H9 (cell line): ENCODE measurements around the gene F10. TPM values are rescaled to one million over a fixed set of nuclear protein-coding genes. Genes with fewer than 3 reads are reported as not detected.

Experiments
- DNase-seq: peaks from one replicate; pipeline ENCODE4 v3.0.0-alpha.2; 2017
- H2AFZ ChIP-seq: one replicate; pipeline ENCODE4 v1.6.1; 2013; ENCODE audit warnings: mild to moderate bottlenecking, low read length, control low read depth, moderate library complexity
- H2AK5ac ChIP-seq: 2 replicates; pipeline ENCODE4 v1.6.1; 2013; ENCODE audit warnings: low read length, control low read depth, mixed read lengths; ENCODE audit not compliant: insufficient read length
- H2BK120ac ChIP-seq: one replicate; pipeline ENCODE4 v1.6.1; 2013; ENCODE audit warnings: low read depth, mild to moderate bottlenecking, low read length, control low read depth, inconsistent platforms; ENCODE audit not compliant: poor library complexity, severe bottlenecking
- H2BK12ac ChIP-seq: 2 replicates; pipeline ENCODE4 v1.6.1; 2013; ENCODE audit warnings: low read length, control low read depth, mixed read lengths, low read depth; ENCODE audit not compliant: insufficient read length
- H2BK15ac ChIP-seq: 2 replicates; pipeline ENCODE4 v1.6.1; 2013; ENCODE audit warnings: low read depth, low read length, control low read depth
- H2BK20ac ChIP-seq: one replicate; pipeline ENCODE4 v1.6.1; 2013; ENCODE audit warnings: low read depth, mild to moderate bottlenecking, low read length, control low read depth, inconsistent platforms; ENCODE audit not compliant: poor library complexity, severe bottlenecking
- H2BK5ac ChIP-seq: 2 replicates; pipeline ENCODE4 v1.6.1; 2013; ENCODE audit warnings: low read length, control low read depth, mixed read lengths; ENCODE audit not compliant: insufficient read length
- H3K14ac ChIP-seq: 2 replicates; pipeline ENCODE4 v1.6.1; 2013; ENCODE audit warnings: low read length, control low read depth; ENCODE audit not compliant: insufficient read depth
- H3K18ac ChIP-seq: 2 replicates; pipeline ENCODE4 v1.6.1; 2013; ENCODE audit warnings: low read depth, mild to moderate bottlenecking, mixed read lengths, low read length, control low read depth; ENCODE audit not compliant: insufficient read length
- H3K23ac ChIP-seq: 2 replicates; pipeline ENCODE4 v1.6.1; 2013; ENCODE audit warnings: low read length, control low read depth, mixed read lengths, low read depth; ENCODE audit not compliant: insufficient read length
- H3K23me2 ChIP-seq: 2 replicates; pipeline ENCODE4 v1.6.1; 2013; ENCODE audit warnings: low read depth, mild to moderate bottlenecking, mixed read lengths, low read length, control low read depth; ENCODE audit not compliant: insufficient read length, poor library complexity, severe bottlenecking
- H3K27ac ChIP-seq: 2 replicates; pipeline ENCODE4 v1.5.1; 2013; ENCODE audit warnings: low read length, control low read depth, mixed read lengths, low read depth; ENCODE audit not compliant: insufficient read length
- H3K27me3 ChIP-seq: 2 replicates; pipeline ENCODE4 v1.6.1; 2013; ENCODE audit warnings: low read length, control low read depth, inconsistent platforms; ENCODE audit not compliant: insufficient read depth
- H3K4ac ChIP-seq: 2 replicates; pipeline ENCODE4 v1.6.1; 2013; ENCODE audit warnings: low read depth, mild to moderate bottlenecking, control low read depth, inconsistent platforms, low read length, moderate library complexity
- H3K4me1 ChIP-seq: 2 replicates; pipeline ENCODE4 v1.6.1; 2013; ENCODE audit warnings: low read length, control low read depth, inconsistent platforms; ENCODE audit not compliant: insufficient read depth
- H3K4me2 ChIP-seq: 2 replicates; pipeline ENCODE4 v1.6.1; 2013; ENCODE audit warnings: low read length, control low read depth, mixed read lengths; ENCODE audit not compliant: insufficient read length, insufficient read depth
- H3K56ac ChIP-seq: 2 replicates; pipeline ENCODE4 v1.6.1; 2013; ENCODE audit warnings: low read depth, mild to moderate bottlenecking, mixed read lengths, low read length, control low read depth; ENCODE audit not compliant: insufficient read length
- H3K79me1 ChIP-seq: 2 replicates; pipeline ENCODE4 v1.6.1; 2013; ENCODE audit warnings: low read depth, mild to moderate bottlenecking, moderate library complexity, low read length, control low read depth, inconsistent platforms; ENCODE audit not compliant: insufficient read depth, poor library complexity, severe bottlenecking
- H3K79me2 ChIP-seq: 2 replicates; pipeline ENCODE4 v1.6.1; 2013; ENCODE audit warnings: low read length, control low read depth, inconsistent platforms; ENCODE audit not compliant: insufficient read depth
- H3K9ac ChIP-seq: 2 replicates; pipeline ENCODE4 v1.6.1; 2013; ENCODE audit warnings: low read length, control low read depth, mixed read lengths; ENCODE audit not compliant: insufficient read length; ENCODE audit errors: extremely low read depth
- H3K9me3 ChIP-seq: one replicate; pipeline ENCODE4 v1.6.1; 2013; ENCODE audit warnings: low read depth, low read length, inconsistent platforms; ENCODE audit not compliant: control insufficient read depth
- H3T11ph ChIP-seq: one replicate; pipeline ENCODE4 v1.6.1; 2013; ENCODE audit warnings: mild to moderate bottlenecking, low read length, control low read depth, inconsistent platforms
- H4K20me1 ChIP-seq: one replicate; pipeline ENCODE4 v1.6.1; 2013; ENCODE audit not compliant: control insufficient read depth, insufficient read length, insufficient read depth
- H4K5ac ChIP-seq: 2 replicates; pipeline ENCODE4 v1.6.1; 2013; ENCODE audit warnings: low read depth, mild to moderate bottlenecking, mixed read lengths, low read length, control low read depth; ENCODE audit not compliant: insufficient read length
- H4K8ac ChIP-seq: replicated peaks from 2 replicates; pipeline ENCODE4 v1.6.1; 2013; ENCODE audit warnings: low read length, control low read depth, mixed read lengths, low read depth; ENCODE audit not compliant: insufficient read length
- H4K91ac ChIP-seq: 2 replicates; pipeline ENCODE4 v1.6.1; 2013; ENCODE audit warnings: low read depth, mild to moderate bottlenecking, moderate library complexity, mixed read lengths, low read length, control low read depth; ENCODE audit not compliant: insufficient read length
- H3K27ac Mint-ChIP-seq, 3 experiments: 2 replicates in 2 of 3; 3 replicates in 1 of 3; pipeline ENCODE4 v1.8.0; 2020 to 2021; ENCODE audit warnings: mixed read lengths in 3 of 3, mild to moderate bottlenecking in 1 of 3, moderate library complexity in 1 of 3
- H3K27me3 Mint-ChIP-seq: 2 replicates; pipeline ENCODE4 v1.8.0; 2021; ENCODE audit warnings: low read depth, mild to moderate bottlenecking, moderate library complexity, mixed read lengths
- H3K36me3 Mint-ChIP-seq, 3 experiments: 2 replicates in 2 of 3; 3 replicates in 1 of 3; pipeline ENCODE4 v1.8.0; 2020 to 2021; ENCODE audit warnings: low read depth in 3 of 3, mixed read lengths in 3 of 3; ENCODE audit not compliant: insufficient read depth in 1 of 3
- H3K4me1 Mint-ChIP-seq, 2 experiments: 2 replicates each; pipeline ENCODE4 v1.8.0; 2020; ENCODE audit warnings: mixed read lengths in 2 of 2
- H3K4me3 Mint-ChIP-seq, 2 experiments: 2 replicates in 1 of 2; 3 replicates in 1 of 2; pipeline ENCODE4 v1.8.0; 2020 to 2021; ENCODE audit warnings: mild to moderate bottlenecking in 2 of 2, mixed read lengths in 2 of 2, moderate library complexity in 1 of 2
- H3K9me3 Mint-ChIP-seq, 2 experiments: 2 replicates in 1 of 2; 3 replicates in 1 of 2; pipeline ENCODE4 v1.8.0; 2020; ENCODE audit warnings: mild to moderate bottlenecking in 2 of 2, mixed read lengths in 2 of 2, moderate library complexity in 1 of 2
- WGBS: extraction: QIAGEN DNeasy Blood & Tissue Kit; methylation state at CpG from one replicate; pipeline ENCODE4 v1.1.7; 2013; ENCODE audit warnings: missing lambda C conversion rate, low lambda C conversion rate, mixed read lengths; ENCODE audit not compliant: insufficient read length; ENCODE audit errors: extremely low coverage; 5-methylcytosine and 5-hydroxymethylcytosine counted together
- total RNA-seq: library from RNA; stranded (reverse); gene quantifications from 2 replicates; pipeline ENCODE4 v1.2.1, GENCODE V29; 2021
- TF ChIP-seq, protein P1 (sequence below): fragments of 200-600 bp; sonication (generic); conservative IDR thresholded peaks from 3 replicates; pipeline ENCODE4 v1.8.0; 2021; ENCODE audit warnings: antibody characterized with exemption, mild to moderate bottlenecking

Gene F10
- total RNA-seq, 1 experiment from 2014 or later = 1.7 TPM

DNA sequence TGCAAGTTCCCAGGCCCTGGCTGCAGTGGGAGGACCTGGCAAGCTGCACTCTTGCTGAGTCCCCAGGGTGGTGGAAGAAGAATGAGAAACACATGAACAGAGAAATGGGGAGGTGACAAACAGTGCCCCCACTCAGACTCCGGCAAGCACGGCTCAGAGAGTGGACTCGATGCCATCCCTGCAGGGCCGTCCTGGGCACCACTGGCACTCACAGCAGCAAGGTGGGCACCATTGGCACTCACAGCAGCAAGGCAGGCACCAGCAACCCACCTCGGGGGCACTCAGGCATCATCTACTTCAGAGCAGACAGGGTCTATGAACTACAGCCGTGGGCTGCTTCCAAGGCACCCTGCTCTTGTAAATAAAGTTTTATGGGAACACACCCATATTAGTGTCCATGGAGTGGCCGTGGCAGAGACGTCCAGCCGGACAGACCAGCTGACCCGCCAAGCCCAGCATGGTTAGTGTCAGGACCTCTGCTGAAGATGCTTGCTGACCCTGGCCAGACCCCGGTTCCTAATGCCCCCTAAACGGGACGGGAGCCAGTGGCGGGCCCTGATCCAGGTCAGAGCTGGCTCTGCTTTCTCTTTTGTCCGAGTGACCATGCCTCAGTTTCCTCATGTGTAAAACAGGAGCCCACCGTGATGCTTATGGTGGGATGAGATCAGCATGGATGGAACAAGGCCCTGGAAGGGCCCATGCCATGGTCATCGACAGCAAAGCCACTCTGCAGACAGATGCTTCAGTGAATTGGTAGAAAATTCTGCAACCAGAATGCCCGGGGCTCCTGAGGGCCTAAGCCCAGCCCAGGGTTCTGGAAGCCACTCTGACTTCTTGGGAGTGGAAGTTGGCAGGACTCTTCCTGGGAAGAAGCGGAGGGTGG, 2.1 kb upstream of the F10 start:
- no peaks in the 10 kb centered on the region; the same call in 1 of the 2 replicates for H3K4me1 ChIP-seq
- no peak overlapping the region for H2BK15ac ChIP-seq
- H3K4ac ChIP-seq = no peak overlapping the region
- H3K14ac ChIP-seq = no peak overlapping the region
- no peak overlapping the region for H2BK120ac ChIP-seq
- no peak overlapping the region for H3K56ac ChIP-seq
- TF ChIP-seq, protein P1, sequence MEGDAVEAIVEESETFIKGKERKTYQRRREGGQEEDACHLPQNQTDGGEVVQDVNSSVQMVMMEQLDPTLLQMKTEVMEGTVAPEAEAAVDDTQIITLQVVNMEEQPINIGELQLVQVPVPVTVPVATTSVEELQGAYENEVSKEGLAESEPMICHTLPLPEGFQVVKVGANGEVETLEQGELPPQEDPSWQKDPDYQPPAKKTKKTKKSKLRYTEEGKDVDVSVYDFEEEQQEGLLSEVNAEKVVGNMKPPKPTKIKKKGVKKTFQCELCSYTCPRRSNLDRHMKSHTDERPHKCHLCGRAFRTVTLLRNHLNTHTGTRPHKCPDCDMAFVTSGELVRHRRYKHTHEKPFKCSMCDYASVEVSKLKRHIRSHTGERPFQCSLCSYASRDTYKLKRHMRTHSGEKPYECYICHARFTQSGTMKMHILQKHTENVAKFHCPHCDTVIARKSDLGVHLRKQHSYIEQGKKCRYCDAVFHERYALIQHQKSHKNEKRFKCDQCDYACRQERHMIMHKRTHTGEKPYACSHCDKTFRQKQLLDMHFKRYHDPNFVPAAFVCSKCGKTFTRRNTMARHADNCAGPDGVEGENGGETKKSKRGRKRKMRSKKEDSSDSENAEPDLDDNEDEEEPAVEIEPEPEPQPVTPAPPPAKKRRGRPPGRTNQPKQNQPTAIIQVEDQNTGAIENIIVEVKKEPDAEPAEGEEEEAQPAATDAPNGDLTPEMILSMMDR = no peak
- no CpG with 5 or more reads among the region's 19 CpGs for WGBS
- H4K20me1 ChIP-seq = no peaks in the 10 kb centered on the region
- no peaks in the 10 kb centered on the region for H3K23me2 ChIP-seq
- no peak overlapping the region for H3K4me3 Mint-ChIP-seq
- no peaks in the 10 kb centered on the region for H3K79me2 ChIP-seq
- H2BK5ac ChIP-seq = no peak overlapping the region
- no peak overlapping the region for H2AFZ ChIP-seq
- no peak overlapping the region for H4K91ac ChIP-seq
- peaks cover 28% of the 10 kb centered on the region for H3K27me3 Mint-ChIP-seq
- no peaks in the 10 kb centered on the region for H3K79me1 ChIP-seq
- no peak overlapping the region for H2BK12ac ChIP-seq
- no peak overlapping the region for H2AK5ac ChIP-seq
- no peak overlapping the region for H3K4me2 ChIP-seq
- no peaks in the 10 kb centered on the region for H3K36me3 Mint-ChIP-seq
- H3T11ph ChIP-seq = no peak overlapping the region
- no peak overlapping the region for H3K23ac ChIP-seq
- no peak overlapping the region for H3K18ac ChIP-seq
- H3K27ac Mint-ChIP-seq = no peak overlapping the region; a peak in 1 of 7 replicates
- no peak overlapping the region for H4K8ac ChIP-seq
- H3K4me1 Mint-ChIP-seq = peaks cover 10 to 15% of the 10 kb centered on the region in 2 experiments
- no peaks in the 10 kb centered on the region for H3K27me3 ChIP-seq
- no peak overlapping the region for H3K9ac ChIP-seq
- DNase-seq = no peak
- no peaks in the 10 kb centered on the region for H3K9me3 Mint-ChIP-seq
- no peaks in the 10 kb centered on the region for H3K9me3 ChIP-seq
- no peak overlapping the region for H4K5ac ChIP-seq
- no peak overlapping the region for H2BK20ac ChIP-seq
- H3K27ac ChIP-seq = no peak overlapping the region
